IMR-90 (cell line): ENCODE results near the gene PTPRH.

Experiments used
- CEBPB ChIP-seq: IDR thresholded peaks from 2 replicates; pipeline ENCODE4 v1.6.1; 2012; ENCODE audit warnings: low read depth, low read length, improper control_type of control experiment
- FOS ChIP-seq: fragments of 150-350 bp; IDR thresholded peaks from 2 replicates; pipeline ENCODE4 v1.6.1; 2016; ENCODE audit warnings: low read depth, low read length
- MXI1 ChIP-seq: IDR thresholded peaks from 2 replicates; pipeline ENCODE4 v1.6.1; 2012; ENCODE audit warnings: low read depth, mild to moderate bottlenecking, low read length, moderate library complexity, borderline replicate concordance
- NFE2L2 ChIP-seq: fragments of 150-350 bp; IDR thresholded peaks from 2 replicates; pipeline ENCODE4 v1.6.1; 2016; ENCODE audit warnings: low read depth, mild to moderate bottlenecking, low read length
- POLR2A ChIP-seq: IDR thresholded peaks from 2 replicates; pipeline ENCODE4 v1.6.1; 2012; ENCODE audit warnings: mild to moderate bottlenecking, low read depth, low read length
- RCOR1 ChIP-seq: IDR thresholded peaks from 2 replicates; pipeline ENCODE4 v1.6.1; 2012; ENCODE audit warnings: mild to moderate bottlenecking, low read length, improper control_type of control experiment; ENCODE audit not compliant: insufficient replicate concordance
- TF ChIP-seq, protein P1 (sequence below): conservative IDR thresholded peaks from 2 replicates; pipeline ENCODE4 v1.5.1; 2012; ENCODE audit warnings: mild to moderate bottlenecking, low read depth, low read length, improper control_type of control experiment

DNA sequence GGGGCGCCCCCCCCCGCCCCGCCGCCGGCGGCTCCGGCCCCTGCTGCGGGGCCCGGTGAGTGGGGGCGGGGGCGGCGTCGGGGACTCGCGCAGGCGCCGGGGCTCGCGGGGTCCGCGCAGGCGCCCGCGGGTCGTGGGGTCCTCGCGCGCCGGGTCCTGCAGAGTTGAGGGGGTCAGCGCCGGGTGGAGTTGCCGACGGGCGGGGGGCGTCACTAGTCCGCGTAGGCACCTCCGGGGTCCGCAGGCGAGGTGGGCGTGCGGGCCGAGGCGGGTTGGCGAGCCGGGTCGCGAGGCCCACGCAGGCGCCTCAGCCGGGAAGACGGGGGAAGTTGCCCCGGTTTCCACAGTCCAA lies 49.2 kb upstream of the PTPRH start:
- TF ChIP-seq POLR2A (no peak), RCOR1 (peak; percentile 1), FOS (no peak), MXI1 (no peak), CEBPB (no peak), NFE2L2 (no peak)
- TF ChIP-seq, protein P1, sequence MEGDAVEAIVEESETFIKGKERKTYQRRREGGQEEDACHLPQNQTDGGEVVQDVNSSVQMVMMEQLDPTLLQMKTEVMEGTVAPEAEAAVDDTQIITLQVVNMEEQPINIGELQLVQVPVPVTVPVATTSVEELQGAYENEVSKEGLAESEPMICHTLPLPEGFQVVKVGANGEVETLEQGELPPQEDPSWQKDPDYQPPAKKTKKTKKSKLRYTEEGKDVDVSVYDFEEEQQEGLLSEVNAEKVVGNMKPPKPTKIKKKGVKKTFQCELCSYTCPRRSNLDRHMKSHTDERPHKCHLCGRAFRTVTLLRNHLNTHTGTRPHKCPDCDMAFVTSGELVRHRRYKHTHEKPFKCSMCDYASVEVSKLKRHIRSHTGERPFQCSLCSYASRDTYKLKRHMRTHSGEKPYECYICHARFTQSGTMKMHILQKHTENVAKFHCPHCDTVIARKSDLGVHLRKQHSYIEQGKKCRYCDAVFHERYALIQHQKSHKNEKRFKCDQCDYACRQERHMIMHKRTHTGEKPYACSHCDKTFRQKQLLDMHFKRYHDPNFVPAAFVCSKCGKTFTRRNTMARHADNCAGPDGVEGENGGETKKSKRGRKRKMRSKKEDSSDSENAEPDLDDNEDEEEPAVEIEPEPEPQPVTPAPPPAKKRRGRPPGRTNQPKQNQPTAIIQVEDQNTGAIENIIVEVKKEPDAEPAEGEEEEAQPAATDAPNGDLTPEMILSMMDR = no peak
